ENCODE measurements around the gene SLC16A10. TPM values are rescaled to one million over a fixed set of nuclear protein-coding genes. Genes with fewer than 3 reads are reported as not detected.
"Not testable (repeated sequence)": the region's sequence is repeated elsewhere in the genome, so short reads cannot be mapped to it uniquely, and the experiment has no call there.

SLC16A10 gene
- polyA plus RNA-seq, 1 experiment, result not detected

- ChIA-PET POLR2A (no interaction called here), CTCF (interaction anchor here (0.7 kb wide), 1 partner anchor 56 kb away, joined by 3 read pairs; no protein-coding TSS in a partner anchor)
- DNase-seq (ENCODE audit: low read depth, low spot score), result no peak
- no peak overlapping the region for H3K4me3 ChIP-seq (ENCODE audit: low read depth, low read length)
- TF ChIP-seq, protein P1, sequence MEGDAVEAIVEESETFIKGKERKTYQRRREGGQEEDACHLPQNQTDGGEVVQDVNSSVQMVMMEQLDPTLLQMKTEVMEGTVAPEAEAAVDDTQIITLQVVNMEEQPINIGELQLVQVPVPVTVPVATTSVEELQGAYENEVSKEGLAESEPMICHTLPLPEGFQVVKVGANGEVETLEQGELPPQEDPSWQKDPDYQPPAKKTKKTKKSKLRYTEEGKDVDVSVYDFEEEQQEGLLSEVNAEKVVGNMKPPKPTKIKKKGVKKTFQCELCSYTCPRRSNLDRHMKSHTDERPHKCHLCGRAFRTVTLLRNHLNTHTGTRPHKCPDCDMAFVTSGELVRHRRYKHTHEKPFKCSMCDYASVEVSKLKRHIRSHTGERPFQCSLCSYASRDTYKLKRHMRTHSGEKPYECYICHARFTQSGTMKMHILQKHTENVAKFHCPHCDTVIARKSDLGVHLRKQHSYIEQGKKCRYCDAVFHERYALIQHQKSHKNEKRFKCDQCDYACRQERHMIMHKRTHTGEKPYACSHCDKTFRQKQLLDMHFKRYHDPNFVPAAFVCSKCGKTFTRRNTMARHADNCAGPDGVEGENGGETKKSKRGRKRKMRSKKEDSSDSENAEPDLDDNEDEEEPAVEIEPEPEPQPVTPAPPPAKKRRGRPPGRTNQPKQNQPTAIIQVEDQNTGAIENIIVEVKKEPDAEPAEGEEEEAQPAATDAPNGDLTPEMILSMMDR (IDR thresholded peaks at IDR 0.05; ENCODE audit: low read depth, low read length), result no peak
- no peak overlapping the region for H3K27ac ChIP-seq (ENCODE audit: low read depth, low read length)
- no peaks in the 10 kb centered on the region for H3K27me3 ChIP-seq (ENCODE audit: control insufficient read depth, insufficient read depth, low read length)
- no peaks in the 10 kb centered on the region; the same call in 1 of the 2 replicates for H3K9me3 ChIP-seq (ENCODE audit: control insufficient read depth, insufficient read depth, low read length)
These were observed 167.5 kb downstream of the SLC16A10 start for GRCh38 chr6:111254779-111255166.

- H3K27me3 ChIP-seq (ENCODE audit: control insufficient read depth, insufficient read depth, low read length); H3K9me3 ChIP-seq (ENCODE audit: control insufficient read depth, insufficient read depth, low read length); POLR2A ChIA-PET; H3K4me3 ChIP-seq (ENCODE audit: low read depth, low read length); H3K27ac ChIP-seq (ENCODE audit: low read depth, low read length); DNase-seq (ENCODE audit: low read depth, low spot score): not testable (repeated sequence)
- CTCF ChIA-PET, result interaction anchor here (0.7 to 2.0 kb wide), 5 partner anchors 17 to 916 kb away, joined by 3 to 25 read pairs (median 7); no protein-coding TSS in a partner anchor
These were observed 168.5 kb downstream of the SLC16A10 start for GRCh38 chr6:111255838-111256237.

DNA sequence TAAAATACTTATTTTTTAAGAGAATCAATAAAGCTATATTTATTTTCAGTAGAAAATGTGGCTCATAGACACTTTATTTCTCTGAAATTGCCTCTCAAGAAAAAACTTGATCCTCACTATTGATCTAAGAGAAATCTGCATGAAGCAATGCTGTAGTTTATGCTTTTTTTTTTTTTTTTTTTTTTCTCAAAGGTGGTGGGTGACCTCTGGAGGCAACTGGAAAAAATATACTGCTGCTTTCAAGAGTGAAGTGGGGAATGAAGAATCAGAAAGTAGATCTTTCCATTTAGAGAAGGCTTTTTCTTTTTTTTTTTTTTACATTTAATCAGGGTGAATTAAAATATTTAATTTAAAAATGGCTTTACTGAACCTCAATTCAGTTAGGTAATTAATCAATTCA, 169.3 kb downstream of the SLC16A10 start:
- H3K9me3 ChIP-seq (ENCODE audit: control insufficient read depth, insufficient read depth, low read length), result no peaks in the 10 kb centered on the region; the same call in 1 of the 2 replicates
- ChIA-PET POLR2A (interaction anchor here (0.7 kb wide), 1 partner anchor 14 kb away, joined by 3 read pairs; no protein-coding TSS in a partner anchor), CTCF (interaction anchor here (0.6 to 2.0 kb wide), 10 partner anchors 14 to 916 kb away, joined by 3 to 25 read pairs (median 6); no protein-coding TSS in a partner anchor)
- no peaks in the 10 kb centered on the region for H3K27me3 ChIP-seq (ENCODE audit: control insufficient read depth, insufficient read depth, low read length)
- DNase-seq (ENCODE audit: low read depth, low spot score), result no peak
- TF ChIP-seq, protein P1 (IDR thresholded peaks at IDR 0.05; ENCODE audit: low read depth, low read length), result peak; percentile 30; the same call in 1 of the 2 replicates
- no peak overlapping the region for H3K4me3 ChIP-seq (ENCODE audit: low read depth, low read length)
- no peak overlapping the region for H3K27ac ChIP-seq (ENCODE audit: low read depth, low read length)

- no peaks in the 10 kb centered on the region; the same call in 1 of the 2 replicates for H3K9me3 ChIP-seq (ENCODE audit: control insufficient read depth, insufficient read depth, low read length)
- ChIA-PET POLR2A (interaction anchor here (1.7 kb wide), 1 partner anchor 226 kb away, joined by 5 read pairs; no protein-coding TSS in a partner anchor), CTCF (interaction anchor here (1.0 to 2.3 kb wide), 12 partner anchors 7 to 787 kb away, joined by 3 to 25 read pairs (median 10); no protein-coding TSS in a partner anchor)
- DNase-seq (ENCODE audit: low read depth, low spot score), result no peak
- TF ChIP-seq, protein P1 (IDR thresholded peaks at IDR 0.05; ENCODE audit: low read depth, low read length), result no peak
- H3K27me3 ChIP-seq (ENCODE audit: control insufficient read depth, insufficient read depth, low read length), result no peaks in the 10 kb centered on the region
- H3K27ac ChIP-seq (ENCODE audit: low read depth, low read length), result no peak overlapping the region
- no peak overlapping the region for H3K4me3 ChIP-seq (ENCODE audit: low read depth, low read length)
These were observed 170.7 kb downstream of the SLC16A10 start for GRCh38 chr6:111258010-111258409.

- no peak for DNase-seq (ENCODE audit: low read depth, low spot score)
- H3K9me3 ChIP-seq (ENCODE audit: control insufficient read depth, insufficient read depth, low read length), result no peaks in the 10 kb centered on the region; the same call in 1 of the 2 replicates
- TF ChIP-seq, protein P1 (IDR thresholded peaks at IDR 0.05; ENCODE audit: low read depth, low read length), result no peak
- H3K27ac ChIP-seq (ENCODE audit: low read depth, low read length), result peak overlapping the region; percentile 52
- no peaks in the 10 kb centered on the region for H3K27me3 ChIP-seq (ENCODE audit: control insufficient read depth, insufficient read depth, low read length)
- ChIA-PET CTCF (interaction anchor here (0.6 to 2.3 kb wide), 40 partner anchors 8 to 786 kb away, joined by 3 to 28 read pairs (median 5); no protein-coding TSS in a partner anchor), POLR2A (interaction anchor here (0.5 to 1.7 kb wide), 7 partner anchors 16 to 384 kb away, joined by 3 to 5 read pairs (median 4); partner anchors contain the start of genes GTF3C6, REV3L and TRAF3IP2)
- H3K4me3 ChIP-seq (ENCODE audit: low read depth, low read length), result peak overlapping the region; percentile 23; the same call in 1 of the 2 replicates
These were observed 171.3 kb downstream of the SLC16A10 start for GRCh38 chr6:111258615-111259088.

All from AG04450 (cell line).